Dedifferentiated amniotic fluid mesenchymal stem cell (primary cell): ENCODE results near the gene THOC5.
"Not testable (repeated sequence)": the region's sequence is repeated elsewhere in the genome, so short reads cannot be mapped to it uniquely, and the experiment has no call there.

Experiments
- DNase-seq: peaks from one replicate; pipeline ENCODE4 v3.0.0-alpha.2; 2016; ENCODE audit errors: extremely low spot score

THOC5 gene

DNA sequence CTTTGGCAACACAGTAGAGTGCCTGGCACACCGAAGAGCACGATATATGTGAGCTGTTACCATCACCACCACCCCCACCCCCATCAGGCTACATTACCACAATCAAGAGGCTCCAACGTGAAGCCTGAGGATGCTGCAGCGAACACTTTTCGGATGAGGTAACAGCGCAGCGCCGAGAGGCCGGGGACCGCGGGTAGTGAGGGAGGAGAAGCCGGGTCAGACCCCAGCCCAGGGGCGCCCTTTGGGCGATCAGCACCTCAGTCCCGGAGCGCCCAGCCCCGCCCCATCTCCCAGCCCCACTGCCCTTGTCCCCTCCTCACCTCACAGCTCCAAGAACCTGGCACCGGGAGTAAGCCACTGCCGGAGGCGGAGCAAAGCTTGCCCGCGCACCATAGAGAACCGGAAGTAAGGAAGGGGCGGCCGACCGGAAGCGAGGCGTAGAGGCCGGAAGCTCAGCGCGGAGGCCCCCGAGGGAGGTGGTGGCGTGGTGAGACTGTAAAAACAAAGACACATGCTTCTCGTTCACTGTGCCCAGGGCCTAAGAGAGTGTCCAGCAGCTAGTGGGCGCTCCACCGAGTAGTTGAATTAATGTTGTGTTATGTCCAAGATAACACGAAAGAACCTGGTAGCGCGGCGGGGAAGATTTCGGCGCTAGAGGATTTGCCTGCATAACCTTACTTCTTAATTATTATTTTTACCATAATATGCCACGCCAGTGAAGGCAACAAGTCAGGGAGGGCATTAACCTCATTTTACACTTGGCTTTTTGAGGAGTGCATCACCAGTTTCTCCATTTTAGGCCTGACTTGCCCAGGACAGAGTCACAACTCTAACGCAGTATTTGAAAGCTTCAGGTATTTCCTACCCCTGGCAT, at the start of gene THOC5:
TSS of gene THOC5 (minus strand) at position 407 of the 874 bp plus-strand sequence. CDS start 4,610 bp downstream, outside the sequence.
- peak; percentile 94 for DNase-seq

DNA sequence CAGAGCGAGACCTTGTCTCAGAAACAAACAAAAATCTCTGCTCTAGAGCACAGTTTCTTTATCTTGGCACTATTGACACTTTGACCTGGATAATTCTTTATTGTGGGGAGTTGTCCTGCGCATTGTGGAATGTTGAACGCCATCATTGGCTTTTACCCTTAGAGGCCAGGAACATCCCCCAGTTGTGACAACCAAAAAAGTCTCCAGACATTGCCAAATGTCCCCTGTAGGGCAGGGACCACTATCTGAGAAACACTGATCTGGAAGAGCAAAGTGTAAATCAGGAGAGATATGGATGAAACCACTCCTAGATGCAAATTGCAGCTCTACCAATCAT, 45.1 kb upstream of the THOC5 start:
- DNase-seq, result no peak

DNA sequence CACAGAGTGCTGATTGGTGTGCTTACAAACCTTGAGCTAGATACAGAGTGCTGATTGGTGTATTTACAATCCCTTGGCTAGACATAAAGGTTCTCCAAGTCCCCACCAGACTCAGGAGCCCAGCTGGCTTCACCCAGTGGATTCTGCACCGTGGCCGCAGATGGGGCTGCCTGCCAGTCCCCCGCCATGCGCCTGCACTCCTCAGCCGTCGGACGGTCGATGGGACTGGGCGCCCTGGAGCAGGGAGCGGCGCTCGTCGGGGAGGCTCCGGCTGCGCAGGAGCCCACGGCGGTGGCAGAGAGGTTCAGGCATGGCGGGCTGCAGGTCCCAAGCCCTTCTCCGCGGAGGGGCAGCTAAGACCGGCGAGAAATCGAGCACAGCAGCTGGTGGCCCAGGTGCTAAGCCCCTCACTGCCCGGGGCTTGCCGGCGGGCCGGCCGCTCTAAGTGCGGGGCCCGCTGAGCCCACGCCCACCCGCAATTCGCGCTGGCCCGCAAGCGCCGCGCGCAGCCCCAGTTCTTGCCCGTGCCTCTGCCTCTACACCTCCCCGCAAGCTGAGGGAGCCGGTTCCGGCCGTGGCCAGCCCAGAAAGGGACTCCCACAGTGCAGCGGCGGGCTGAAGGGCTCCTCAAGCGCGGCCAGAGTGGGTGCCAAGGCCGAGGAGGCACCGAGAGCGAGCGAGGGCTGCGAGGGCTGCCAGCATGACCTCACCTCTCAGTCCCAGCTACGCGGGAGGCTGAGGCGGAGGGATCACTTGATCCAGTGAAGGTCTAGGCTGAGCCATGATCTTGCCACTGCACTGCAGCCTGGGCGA, 44.5 kb upstream of the THOC5 start:
- not testable (repeated sequence) for DNase-seq

- DNase-seq, result no peak
Measured at GRCh38 chr22:29596408-29596807, 42.9 kb upstream of the THOC5 start.

DNA sequence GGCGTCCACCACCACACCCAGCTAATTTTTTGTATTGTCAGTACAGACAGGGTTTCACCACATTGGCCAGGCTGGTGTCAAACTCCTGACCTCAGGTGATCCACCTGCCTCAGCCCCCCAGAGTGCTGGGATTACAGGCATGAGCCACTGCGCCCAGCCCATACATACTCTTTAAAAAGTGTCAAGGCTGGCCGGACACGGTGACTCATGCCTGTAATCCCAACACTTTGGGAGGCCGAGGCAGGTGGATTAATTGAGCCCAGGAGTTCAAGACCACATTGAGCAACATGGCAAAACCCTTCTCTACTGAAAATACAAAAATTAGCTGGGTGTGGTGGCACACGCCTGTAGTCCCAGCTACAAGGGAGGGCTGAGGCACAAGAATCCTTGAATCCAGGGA, 40.9 kb upstream of the THOC5 start:
- not testable (repeated sequence) for DNase-seq

- no peak for DNase-seq
Measured at GRCh38 chr22:29593923-29594322, 40.4 kb upstream of the THOC5 start.

GRCh38 chr22:29587938-29588699, 34.6 kb upstream of the THOC5 start:
- peak; percentile 31 for DNase-seq

DNA sequence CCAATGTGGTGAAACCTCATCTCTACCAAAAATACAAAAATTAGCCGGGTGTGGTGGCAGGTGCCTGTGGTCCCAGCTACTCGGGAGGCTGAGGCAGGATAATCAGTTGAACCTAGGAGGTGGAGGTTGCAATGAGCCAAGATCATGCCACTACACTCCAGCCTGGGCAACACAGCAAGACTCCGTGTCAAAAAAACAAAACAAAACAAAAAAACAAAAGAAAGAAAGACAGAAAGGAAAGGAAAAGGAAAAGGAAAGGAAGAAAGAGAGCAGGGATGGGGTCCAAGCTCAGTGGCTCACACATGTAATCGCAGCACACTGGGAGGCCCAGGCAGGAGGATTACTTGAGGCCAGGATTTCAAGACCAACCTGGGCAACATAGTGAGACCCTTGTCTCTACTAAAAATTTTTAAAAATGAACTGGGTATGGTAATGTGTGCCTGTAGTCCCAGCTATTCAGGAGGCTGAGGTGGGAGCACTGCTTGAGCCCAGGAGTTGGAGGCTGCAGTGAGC, 32.7 kb upstream of the THOC5 start:
- DNase-seq, result not testable (repeated sequence)

DNA sequence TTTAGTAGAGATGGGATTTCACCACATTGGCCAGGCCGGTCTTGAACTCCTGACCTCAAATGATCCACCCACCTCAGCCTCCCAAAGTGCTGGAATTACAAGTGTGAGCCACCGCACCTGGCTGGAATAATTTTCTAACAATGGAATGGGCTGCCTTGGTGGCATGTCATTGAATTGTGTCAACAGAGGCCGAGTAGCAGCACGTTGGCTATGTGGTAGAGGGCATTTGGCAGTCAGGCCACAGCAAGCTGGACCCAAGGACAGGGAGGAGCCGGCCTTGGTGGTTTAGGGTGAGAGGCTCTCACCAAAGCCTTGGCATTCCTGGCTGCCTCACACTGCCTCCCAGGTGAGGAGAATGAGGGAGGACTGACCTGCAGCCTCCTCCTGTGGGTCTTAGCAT, 31.4 kb upstream of the THOC5 start:
- no peak for DNase-seq

DNA sequence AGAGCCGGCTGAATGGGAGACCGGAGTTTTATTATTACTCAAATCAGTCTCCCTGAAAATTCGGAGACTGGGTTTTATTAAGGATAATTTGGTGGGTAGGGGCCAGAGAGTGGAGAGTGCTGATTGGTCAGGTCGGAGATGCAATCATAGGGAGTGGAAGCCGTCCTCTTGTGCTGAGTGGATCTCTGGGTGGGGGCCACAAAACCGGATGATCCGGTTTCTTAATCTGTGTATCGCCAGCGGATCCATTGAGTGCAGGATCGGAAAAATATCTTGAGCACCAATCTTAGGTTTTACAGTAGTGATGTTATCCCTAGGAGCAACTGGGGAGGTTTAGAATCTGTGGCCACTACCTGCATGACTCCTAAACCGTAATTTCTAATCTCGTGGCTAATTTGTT, 28.2 kb upstream of the THOC5 start:
- DNase-seq, result no peak

DNA sequence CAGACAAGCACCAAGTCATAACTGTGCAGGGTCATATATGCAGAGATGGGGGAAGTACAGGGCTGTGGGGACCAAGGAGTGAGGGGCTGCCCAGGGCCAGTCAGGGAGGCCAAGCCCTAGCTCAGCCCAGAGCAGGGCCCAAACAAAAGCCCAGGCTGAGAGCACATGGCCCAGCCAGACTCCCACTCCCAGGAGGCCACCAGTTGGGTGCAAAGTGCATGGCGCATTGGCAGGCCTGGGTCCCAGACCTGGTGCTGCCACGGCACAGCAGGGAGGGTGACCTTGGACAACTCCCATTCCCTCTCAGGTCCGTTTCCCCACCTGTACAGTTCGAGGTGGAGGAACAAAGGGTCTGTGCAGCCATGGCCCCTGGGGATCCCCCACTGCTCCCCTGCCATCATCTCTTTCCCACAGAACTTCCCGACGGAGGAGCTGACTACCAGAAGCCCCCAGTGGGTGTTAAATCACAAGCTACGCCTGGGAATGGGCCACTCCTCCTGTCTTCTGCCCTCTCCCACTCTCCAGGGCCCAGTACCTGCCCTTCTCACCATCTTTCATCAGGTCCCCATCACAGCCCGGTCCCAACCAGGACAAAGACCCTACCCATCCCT, 26.7 kb upstream of the THOC5 start:
- DNase-seq, result no peak

- no peak for DNase-seq
Measured at GRCh38 chr22:29578462-29579200, 25.1 kb upstream of the THOC5 start.

GRCh38 chr22:29574762-29575450, 21.3 kb upstream of the THOC5 start:
- no peak for DNase-seq

DNA sequence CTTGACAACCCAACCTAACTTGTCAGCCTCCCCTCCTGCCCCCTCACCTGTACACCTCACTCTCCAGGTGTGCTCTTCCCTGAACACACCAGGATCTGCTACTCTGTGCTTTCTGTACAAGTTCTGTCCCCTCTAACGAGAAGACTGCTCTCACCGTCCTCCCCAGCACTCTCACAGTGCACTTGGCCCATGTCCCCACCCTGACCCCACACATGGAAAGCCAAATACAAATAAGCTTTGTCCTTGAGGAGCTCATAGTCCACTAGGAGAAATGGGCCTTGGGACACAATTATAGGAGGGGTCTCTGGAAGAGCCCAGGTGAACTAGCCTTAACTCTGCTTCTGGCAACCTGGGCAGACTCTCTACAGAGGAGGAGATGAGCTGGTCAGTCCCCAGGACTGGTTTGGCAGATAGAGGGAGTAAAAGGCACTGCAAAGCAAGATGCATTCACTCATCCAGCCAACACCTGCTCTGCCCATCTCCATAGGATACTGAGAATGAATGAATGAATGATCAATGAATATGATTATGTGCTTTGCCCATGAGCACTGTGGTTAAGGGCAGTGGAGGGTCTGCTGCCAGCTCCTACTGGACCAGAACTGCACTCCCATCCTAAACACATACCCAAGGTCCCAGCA, 17.5 kb upstream of the THOC5 start:
- DNase-seq, result no peak

DNA sequence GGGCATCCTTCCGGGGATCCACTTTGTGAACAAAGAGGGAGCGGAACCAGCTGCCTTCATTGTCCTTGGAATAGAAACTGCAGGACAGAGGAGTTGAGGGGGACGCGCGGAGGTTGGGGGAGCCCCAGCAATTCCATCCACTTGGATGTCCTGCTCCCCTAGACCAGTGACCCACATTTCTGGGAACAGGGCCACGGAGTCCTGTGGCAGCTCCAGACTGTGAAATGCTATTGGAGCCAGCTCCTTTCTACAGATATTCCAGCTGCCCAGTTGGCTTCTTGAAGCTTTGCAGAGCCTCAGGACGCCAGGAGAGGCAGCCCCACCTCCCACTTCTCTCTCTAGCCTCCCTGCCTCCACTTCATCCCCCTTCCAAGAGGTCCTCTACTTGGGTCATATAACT, 16.9 kb upstream of the THOC5 start:
- DNase-seq, result no peak

DNA sequence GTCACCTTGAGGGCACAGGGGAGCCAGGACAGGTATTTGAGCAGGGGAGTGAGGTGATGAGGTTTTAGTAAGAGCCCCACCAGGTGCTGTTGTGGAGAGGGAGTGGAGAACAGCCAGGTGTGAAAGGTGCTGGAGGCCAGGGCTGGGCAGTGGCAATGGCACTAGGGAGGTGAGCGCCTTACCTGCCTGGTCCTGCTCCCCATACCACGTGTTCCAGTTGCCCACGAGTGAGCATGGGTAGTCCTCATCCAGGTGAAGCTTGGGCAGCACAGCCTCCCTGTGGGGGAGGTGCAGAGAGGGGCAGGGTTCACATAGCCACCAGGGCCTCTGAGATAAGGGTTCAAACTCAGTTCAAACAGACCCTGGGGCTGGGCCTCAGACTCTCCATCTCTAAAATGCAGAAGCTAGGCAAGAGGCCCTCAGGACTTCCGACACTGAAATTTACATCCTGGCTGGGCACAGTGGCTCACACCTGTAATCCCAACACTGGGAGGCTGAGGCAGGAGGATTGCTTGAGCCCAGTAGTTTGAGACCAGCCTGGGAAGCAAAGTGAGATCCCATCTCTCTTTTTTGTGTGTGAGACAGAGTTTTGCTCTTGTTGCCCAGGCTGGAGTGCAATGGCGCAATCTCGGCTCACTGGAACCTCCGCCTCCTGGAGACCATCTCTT, 15.6 kb upstream of the THOC5 start:
- no peak for DNase-seq

- DNase-seq, result no peak
Measured at GRCh38 chr22:29567338-29567737, 13.8 kb upstream of the THOC5 start.

- DNase-seq, result not testable (repeated sequence)
Measured at GRCh38 chr22:29566513-29566912, 13.0 kb upstream of the THOC5 start.
